C4-2B (cell line): ENCODE data around the gene HS1BP3.

Experiments used
- CTCF ChIP-seq: fragments of 450-650 bp; conservative IDR thresholded peaks from 2 replicates; pipeline ENCODE4 v1.5.1; 2017; ENCODE audit warnings: mild to moderate bottlenecking
- ZFX ChIP-seq: fragments of 450-650 bp; IDR thresholded peaks from 2 replicates; pipeline ENCODE4 v1.6.1; 2017

GRCh38 chr2:20608666-20609348 is 42.1 kb downstream of the HS1BP3 start:
- TF ChIP-seq CTCF (no peak), ZFX (no peak)
